ENCODE results near the gene XPO6. TPM values are rescaled to one million over a fixed set of nuclear protein-coding genes. Genes with fewer than 3 reads are reported as not detected.

XPO6 gene
- polyA plus RNA-seq, 1 of the 3 experiments (the other 2 are of a cell fraction): 97.1 TPM

- no peak overlapping the region for H3K27ac ChIP-seq (ENCODE audit: low read depth in 2 of 2, low read length in 1 of 2)
- no peak overlapping the region for H3K4me2 ChIP-seq
- TF ChIP-seq FOXJ3 (CRISPR knock-in tag; IDR thresholded peaks at IDR 0.05) (no peak), ELF1 (IDR thresholded peaks at IDR 0.05) (no peak), CTCF (IDR thresholded peaks at IDR 0.05) (no peak), TCF12 (IDR thresholded peaks at IDR 0.05) (no peak), FOSL2 (IDR thresholded peaks at IDR 0.05; ENCODE audit: borderline replicate concordance, low read depth) (no peak), TEAD4 (IDR thresholded peaks at IDR 0.05; ENCODE audit: borderline replicate concordance, insufficient read depth) (no peak)
- no peaks in the 10 kb centered on the region for H3F3A ChIP-seq (replicated peaks; ENCODE audit: insufficient read depth)
- H3K9me3 ChIP-seq: no peaks in the 10 kb centered on the region
- H3K79me2 ChIP-seq (ENCODE audit: insufficient read depth): no peaks in the 10 kb centered on the region
- no peak overlapping the region for H2AFZ ChIP-seq (ENCODE audit: low read depth)
- no peaks in the 10 kb centered on the region for H3K9me2 ChIP-seq
- ChIA-PET POLR2A (no interaction called here), CTCF (interaction anchor here (0.7 to 2.5 kb wide), 2 partner anchors 12 to 18 kb away, joined by 4 to 10 read pairs; no protein-coding TSS in a partner anchor)
- DNase-seq: no peak
- 35% methylated on average over 5 of the region's 8 CpGs for WGBS (ENCODE audit: low lambda C conversion rate)
- no peaks in the 10 kb centered on the region for H4K20me1 ChIP-seq (ENCODE audit: insufficient read depth)
- no peaks in the 10 kb centered on the region for H3K4me1 ChIP-seq (ENCODE audit: control insufficient read depth in 1 of 2, insufficient read depth in 2 of 2, low read depth in 1 of 2, low read length in 1 of 2)
- H3K4me3 ChIP-seq (ENCODE audit: low read depth in 2 of 2, low read length in 1 of 2): no peak overlapping the region
- H3K27me3 ChIP-seq (ENCODE audit: insufficient read depth): no peaks in the 10 kb centered on the region
- H3K9ac ChIP-seq: no peak overlapping the region
- no peaks in the 10 kb centered on the region for H3K36me3 ChIP-seq (replicated peaks in 1 of 2; ENCODE audit: control insufficient read depth in 1 of 2, insufficient read depth in 2 of 2, low read length in 1 of 2)
Observed at GRCh38 chr16:28052274-28053128, 159.3 kb downstream of the XPO6 start.

- Histone ChIP-seq H3F3A (replicated peaks; ENCODE audit: insufficient read depth) (no peaks in the 10 kb centered on the region), H3K9me2 (no peaks in the 10 kb centered on the region), H3K4me3 (ENCODE audit: low read depth in 2 of 2, low read length in 1 of 2) (no peak overlapping the region), H3K27ac (ENCODE audit: low read depth in 2 of 2, low read length in 1 of 2) (no peak overlapping the region), H2AFZ (ENCODE audit: low read depth) (no peak overlapping the region), H3K4me1 (ENCODE audit: control insufficient read depth in 1 of 2, insufficient read depth in 2 of 2, low read depth in 1 of 2, low read length in 1 of 2) (no peaks in the 10 kb centered on the region), H3K9ac (no peak overlapping the region), H4K20me1 (ENCODE audit: insufficient read depth) (no peaks in the 10 kb centered on the region), H3K79me2 (ENCODE audit: insufficient read depth) (no peaks in the 10 kb centered on the region), H3K27me3 (ENCODE audit: insufficient read depth) (no peaks in the 10 kb centered on the region), H3K9me3 (no peaks in the 10 kb centered on the region), H3K4me2 (no peak overlapping the region), H3K36me3 (replicated peaks in 1 of 2; ENCODE audit: control insufficient read depth in 1 of 2, insufficient read depth in 2 of 2, low read length in 1 of 2) (no peaks in the 10 kb centered on the region)
- WGBS (ENCODE audit: low lambda C conversion rate): 36% methylated on average over 7 of the region's 7 CpGs
- POLR2A ChIA-PET: no interaction called here
- TF ChIP-seq MXI1 (IDR thresholded peaks at IDR 0.05; ENCODE audit: low read depth, low read length): no peak
- CTCF ChIA-PET: interaction anchor here (1.0 to 2.5 kb wide), 2 partner anchors 19 to 271 kb away, joined by 3 to 10 read pairs; no protein-coding TSS in a partner anchor
- no peak for DNase-seq
Observed at GRCh38 chr16:28051486-28051885, 160.3 kb downstream of the XPO6 start.

Small RNA genes lying within 50 kb of the gene (small RNA-seq; reads per million reads assigned to genes)
- gene RF00402 (0 reads per million in 7 experiments), gene RNY1P10 (0 reads per million in 7 experiments)

Other genes with a start within 250 kb of the XPO6 start
- not detected in 2 replicates for gene GSG1L, start 148.3 kb downstream of the XPO6 start, polyA plus RNA-seq (2012; rRNA removed)
- gene SBK1, start 80.6 kb upstream of the XPO6 start, polyA plus RNA-seq (2012; rRNA removed): 0.36 and 0.55 TPM in 2 replicates
- 0.35 and 0.50 TPM in 2 replicates for gene NPIPB6, start 151.5 kb upstream of the XPO6 start, polyA plus RNA-seq (2012; rRNA removed)
- 153 and 196 TPM in 2 replicates for gene EIF3CL, start 191.9 kb upstream of the XPO6 start, polyA plus RNA-seq (2012; rRNA removed)